Choroid plexus epithelial cell (primary cell): ENCODE results near the gene ID3.

ENCODE experiments used
- DNase-seq: peaks from one replicate; pipeline ENCODE4 v3.0.0-alpha.2; 2010; ENCODE audit warnings: low read depth
- H3K4me3 ChIP-seq: 2 replicates; pipeline ENCODE4 v1.5.1; 2011; ENCODE audit warnings: low read depth, mild to moderate bottlenecking, control low read depth, low read length, moderate library complexity
- TF ChIP-seq, protein P1 (sequence below): conservative IDR thresholded peaks from 2 replicates; pipeline ENCODE4 v1.5.1; 2011; ENCODE audit warnings: low read depth, mild to moderate bottlenecking, control low read depth, inconsistent platforms, low read length, moderate library complexity

The ID3 gene

DNA sequence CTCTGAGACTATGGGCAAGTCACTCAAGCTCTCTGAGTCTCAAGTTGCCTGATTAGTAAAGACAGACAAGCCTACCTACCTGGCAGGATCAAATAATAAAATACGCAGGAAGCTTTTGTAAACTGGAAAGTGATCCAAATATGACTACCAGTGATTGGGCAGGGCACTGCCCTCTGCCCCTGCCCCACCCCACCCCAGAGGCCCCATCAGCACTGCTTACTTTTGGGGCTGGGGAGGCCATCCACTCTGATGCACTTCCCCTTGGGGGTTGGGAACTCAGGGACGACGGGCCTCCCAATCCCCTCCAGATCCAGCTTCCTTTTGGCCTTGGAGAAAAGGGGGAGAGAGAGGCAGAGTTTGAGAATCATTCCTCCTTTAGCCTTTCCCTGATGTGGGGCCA, 35.1 kb downstream of the ID3 start:
- TF ChIP-seq, protein P1, sequence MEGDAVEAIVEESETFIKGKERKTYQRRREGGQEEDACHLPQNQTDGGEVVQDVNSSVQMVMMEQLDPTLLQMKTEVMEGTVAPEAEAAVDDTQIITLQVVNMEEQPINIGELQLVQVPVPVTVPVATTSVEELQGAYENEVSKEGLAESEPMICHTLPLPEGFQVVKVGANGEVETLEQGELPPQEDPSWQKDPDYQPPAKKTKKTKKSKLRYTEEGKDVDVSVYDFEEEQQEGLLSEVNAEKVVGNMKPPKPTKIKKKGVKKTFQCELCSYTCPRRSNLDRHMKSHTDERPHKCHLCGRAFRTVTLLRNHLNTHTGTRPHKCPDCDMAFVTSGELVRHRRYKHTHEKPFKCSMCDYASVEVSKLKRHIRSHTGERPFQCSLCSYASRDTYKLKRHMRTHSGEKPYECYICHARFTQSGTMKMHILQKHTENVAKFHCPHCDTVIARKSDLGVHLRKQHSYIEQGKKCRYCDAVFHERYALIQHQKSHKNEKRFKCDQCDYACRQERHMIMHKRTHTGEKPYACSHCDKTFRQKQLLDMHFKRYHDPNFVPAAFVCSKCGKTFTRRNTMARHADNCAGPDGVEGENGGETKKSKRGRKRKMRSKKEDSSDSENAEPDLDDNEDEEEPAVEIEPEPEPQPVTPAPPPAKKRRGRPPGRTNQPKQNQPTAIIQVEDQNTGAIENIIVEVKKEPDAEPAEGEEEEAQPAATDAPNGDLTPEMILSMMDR: no peak
- no peak overlapping the region for H3K4me3 ChIP-seq
- no peak for DNase-seq

DNA sequence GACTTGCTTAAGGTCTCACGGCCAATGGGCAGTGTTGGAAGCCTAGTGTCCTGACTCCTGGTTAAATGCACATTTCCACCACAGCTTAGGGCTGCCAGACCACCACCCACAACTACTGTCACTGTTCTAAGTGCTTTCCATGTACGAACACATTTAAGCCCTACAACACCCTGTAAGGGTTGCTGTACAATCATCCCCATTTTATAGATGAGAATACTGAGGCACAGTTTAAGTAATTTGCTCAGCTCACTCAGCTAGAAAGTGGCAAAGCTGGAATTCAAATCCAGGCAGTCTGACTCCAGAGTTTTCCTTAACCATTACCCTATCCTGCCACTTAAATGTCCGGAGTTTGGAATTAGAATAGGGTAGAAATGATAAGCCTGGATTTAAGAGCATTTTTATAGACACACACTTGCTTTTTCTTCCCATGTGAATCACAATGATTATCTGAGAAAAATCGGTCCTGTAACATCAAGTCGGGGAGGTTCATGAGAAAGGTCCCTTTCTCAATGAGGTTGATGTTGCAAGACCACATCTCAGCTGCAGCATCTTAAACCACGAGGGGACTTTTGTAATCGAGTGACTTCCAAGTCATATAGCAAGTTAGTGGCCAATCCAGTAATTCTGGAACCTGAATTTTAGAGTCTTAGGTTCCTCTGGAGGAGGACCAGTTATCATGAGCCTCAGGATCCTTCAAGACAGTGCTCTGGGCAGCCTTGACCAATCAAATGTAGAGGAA, 36.9 kb downstream of the ID3 start:
- no peak overlapping the region for H3K4me3 ChIP-seq
- TF ChIP-seq, protein P1: no peak
- DNase-seq: peak; percentile 53

DNA sequence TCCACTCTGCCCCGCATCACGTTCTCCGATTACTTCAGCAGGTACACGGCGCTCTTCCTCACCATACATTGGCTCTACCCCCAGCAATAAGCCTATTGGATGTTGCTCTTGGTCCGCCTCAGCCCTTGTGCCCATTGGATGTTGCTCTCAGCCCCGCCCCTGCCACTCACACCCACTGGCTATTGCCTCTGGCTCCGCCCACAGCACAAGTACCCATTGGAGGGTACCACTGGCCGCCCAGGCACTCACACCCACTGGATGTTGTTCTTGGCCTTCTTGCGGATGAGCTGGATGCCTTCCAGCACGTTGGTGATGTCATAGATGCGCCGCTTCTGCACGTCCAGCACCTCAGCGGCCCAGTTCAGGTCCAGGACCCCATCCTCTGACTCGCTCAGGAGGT, 37.7 kb downstream of the ID3 start:
- DNase-seq: no peak
- TF ChIP-seq, protein P1: no peak
- H3K4me3 ChIP-seq: no peak overlapping the region

DNA sequence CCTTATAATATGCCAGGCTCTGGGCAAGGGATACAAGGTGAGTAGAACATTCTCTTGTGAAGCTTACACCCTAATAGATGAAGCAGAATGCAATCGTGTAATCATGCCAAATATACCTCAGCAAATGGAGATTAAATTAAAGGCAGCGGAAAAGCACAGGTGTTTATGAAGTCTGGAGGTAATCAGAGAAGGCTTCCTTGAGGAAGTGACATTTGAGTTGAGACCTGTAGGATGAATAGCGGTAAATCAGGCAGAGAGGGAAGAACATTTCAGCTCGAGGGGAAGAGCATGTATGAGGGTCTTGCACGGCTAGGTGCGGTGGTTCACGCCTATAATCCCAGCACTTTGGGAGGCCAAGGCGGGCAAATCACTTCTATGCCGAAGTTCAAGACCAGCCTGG, 41.7 kb downstream of the ID3 start:
- TF ChIP-seq, protein P1: no peak
- no peak for DNase-seq
- H3K4me3 ChIP-seq: no peak overlapping the region

DNA sequence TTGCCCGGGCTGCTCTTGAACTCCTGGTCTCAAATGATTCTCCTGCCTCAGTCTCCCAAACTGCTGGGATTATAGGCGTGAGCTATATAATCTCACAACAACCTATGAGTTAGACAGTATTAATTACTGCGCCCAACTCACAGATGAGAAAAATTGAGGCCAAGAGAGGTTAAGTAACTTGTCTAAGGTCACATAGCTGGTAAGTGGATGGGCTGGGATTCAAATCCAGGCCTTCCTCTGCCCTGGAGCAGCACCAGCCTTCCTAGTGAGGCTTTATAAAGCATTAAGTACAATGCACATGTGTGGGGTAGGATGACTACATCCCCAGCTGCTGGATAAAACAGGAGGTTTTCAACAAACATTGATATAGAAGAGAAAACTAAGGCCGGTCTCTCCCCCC, 43.4 kb downstream of the ID3 start:
- DNase-seq: no peak
- TF ChIP-seq, protein P1: no peak
- H3K4me3 ChIP-seq: no peak overlapping the region

DNA sequence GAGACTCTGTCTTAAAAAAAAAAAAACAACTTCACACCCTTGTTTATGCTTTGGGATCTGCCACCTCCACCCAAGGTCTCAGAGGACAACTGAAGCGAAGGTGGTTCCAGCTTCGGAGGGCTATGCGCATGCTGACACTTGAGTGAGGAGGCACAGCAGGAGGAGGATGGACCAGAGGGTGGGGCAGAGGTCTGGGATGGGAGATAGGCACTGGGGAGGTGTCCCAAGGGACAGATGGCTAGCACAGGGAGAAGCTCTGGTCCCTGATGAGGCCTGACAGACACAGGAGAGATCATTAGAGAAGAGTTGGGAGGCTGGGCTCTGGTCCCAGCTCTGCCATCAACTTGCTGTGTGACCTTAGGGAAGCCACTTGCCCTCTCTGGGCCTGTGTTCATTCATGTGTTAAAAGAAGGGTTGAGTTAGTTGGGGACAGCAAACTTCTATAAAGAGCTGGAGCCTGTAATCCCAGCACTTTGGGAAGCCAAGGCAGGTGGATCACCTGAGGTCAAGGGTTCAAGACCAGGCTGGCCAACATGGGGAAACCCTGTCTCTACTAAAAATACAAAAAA, 45.1 kb downstream of the ID3 start:
- no peak for DNase-seq
- no peak overlapping the region for H3K4me3 ChIP-seq
- TF ChIP-seq, protein P1: no peak

DNA sequence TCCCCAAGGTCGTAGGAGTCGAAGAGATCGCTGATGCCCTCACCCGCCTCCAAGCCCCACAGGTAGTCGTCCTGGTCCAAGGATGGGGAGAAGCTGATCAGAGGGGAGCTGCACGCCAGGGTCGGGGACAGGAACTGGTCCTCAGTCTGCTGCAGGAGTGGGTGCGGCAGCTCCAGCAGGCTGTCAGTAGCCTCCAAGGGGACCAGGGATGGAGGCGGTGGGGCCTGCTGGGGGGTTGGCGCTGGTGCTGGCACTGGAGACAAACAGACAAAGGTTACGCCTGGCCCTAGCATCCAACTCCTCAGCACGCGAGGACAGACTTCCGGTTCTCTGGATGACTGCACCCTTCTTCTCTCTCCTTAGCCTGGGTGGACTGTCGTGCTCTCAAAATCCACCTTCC, 49.4 kb downstream of the ID3 start:
- TF ChIP-seq, protein P1: no peak

More for the DNA sequence above, 49.4 kb downstream of the ID3 start:
- no peak for DNase-seq
- no peak overlapping the region for H3K4me3 ChIP-seq
